HG03060 (cell line): ENCODE data around the gene CEBPB.
A peak's percentile ranks its signal among the peaks of the same experiment; 100 is the strongest.
"Not testable (repeated sequence)": the region's sequence is repeated elsewhere in the genome, so short reads cannot be mapped to it uniquely, and the experiment has no call there.

Experiments used
- ATAC-seq: cut with Tn5 transposase; IDR thresholded peaks from one replicate; pipeline ENCODE4 v1.9.1; 2021; ENCODE audit warnings: low read depth, moderate number of reproducible peaks; ENCODE audit not compliant: unreplicated experiment

CEBPB gene

DNA sequence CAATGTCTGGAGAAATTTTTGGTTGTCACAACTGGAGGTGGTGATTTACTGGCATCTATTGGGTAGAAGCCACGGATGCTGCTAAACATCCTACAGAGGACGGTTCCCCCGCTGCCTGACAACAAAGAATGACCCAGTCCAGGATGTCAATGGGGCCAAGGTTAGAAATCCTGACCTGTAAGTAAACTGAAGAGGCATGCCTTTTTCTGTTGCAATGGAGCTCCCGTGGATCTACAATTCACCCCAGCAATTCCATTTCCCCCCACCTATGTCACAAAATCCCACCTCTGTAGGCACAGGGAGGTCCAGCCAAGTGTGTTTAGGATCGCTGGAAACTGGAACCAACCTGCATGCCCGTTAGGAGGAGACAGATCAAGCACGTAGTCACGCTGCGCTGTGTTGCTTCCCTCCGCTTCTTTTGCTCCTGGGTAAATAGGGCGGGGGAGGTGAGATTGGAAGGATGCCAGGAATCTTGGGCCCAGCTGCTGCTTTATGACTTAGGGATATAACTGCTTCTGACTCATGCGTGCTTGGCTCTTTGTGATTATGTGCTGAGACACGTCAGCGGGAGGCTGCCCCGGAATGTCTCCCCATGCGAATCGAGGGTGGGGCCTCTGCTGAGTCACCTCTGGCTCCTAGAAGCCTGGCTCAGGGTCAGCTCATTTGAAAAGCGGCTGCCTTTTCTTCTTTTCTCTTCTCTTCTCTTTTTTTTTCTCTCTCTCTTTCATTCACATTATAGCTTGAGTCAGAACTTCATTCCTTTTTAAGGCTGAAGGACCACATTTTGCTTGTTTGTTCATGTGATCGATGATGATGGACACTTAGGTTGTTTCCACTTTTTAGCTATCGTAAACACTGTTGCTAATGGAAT, 24.7 kb upstream of the CEBPB start:
- ATAC-seq = peak; percentile 92

GRCh38 chr20:50169329-50169823, 21.3 kb upstream of the CEBPB start:
- ATAC-seq = no peak

- ATAC-seq = no peak
Observed at GRCh38 chr20:50170549-50171220, 19.9 kb upstream of the CEBPB start.

GRCh38 chr20:50172347-50173013, 18.1 kb upstream of the CEBPB start:
- no peak for ATAC-seq

GRCh38 chr20:50174456-50174855, 16.2 kb upstream of the CEBPB start:
- ATAC-seq = no peak

- ATAC-seq = no peak
Observed at GRCh38 chr20:50175938-50176933, 14.4 kb upstream of the CEBPB start.

- not testable (repeated sequence) for ATAC-seq
Observed at GRCh38 chr20:50178672-50179071, 12.0 kb upstream of the CEBPB start.

DNA sequence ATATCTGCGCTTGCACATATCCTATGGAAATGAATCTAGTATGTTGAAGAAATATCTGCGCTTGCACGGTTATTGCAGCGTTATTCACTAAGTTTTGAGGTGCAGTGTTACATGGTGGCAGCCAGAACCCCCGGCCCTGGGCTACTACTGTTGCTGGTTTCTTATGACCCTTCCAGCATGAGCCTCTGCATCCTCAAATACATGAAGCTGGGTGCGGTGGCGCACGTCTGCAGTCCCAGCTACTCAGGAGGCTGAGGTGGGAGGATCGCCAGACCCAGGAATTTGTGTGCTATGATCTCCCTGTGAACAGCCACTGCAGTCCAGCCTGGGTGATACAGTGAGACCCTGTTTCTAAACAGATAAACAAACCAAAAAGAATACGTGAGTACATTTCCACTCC, 9.3 kb upstream of the CEBPB start:
- no peak for ATAC-seq

DNA sequence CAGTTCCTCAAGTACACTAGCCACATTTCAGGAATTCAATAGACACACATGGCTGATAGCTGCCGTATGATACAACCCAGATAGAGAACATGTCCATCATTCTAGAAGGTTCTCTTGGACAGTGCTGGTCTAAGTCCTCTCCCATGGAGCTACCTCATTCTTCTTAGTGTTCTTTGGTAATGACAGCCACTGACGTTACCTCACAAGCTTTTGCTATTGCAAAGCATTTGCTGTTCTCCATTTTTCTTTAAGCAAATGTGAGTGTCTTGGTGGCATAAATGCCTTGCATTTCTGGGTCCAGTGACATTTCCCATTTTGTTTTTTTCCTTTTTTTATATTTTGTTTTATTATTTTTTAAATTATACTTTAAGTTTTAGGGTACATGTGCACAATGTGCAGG, 8.3 kb upstream of the CEBPB start:
- no peak for ATAC-seq

GRCh38 chr20:50185426-50185825, 5.2 kb upstream of the CEBPB start:
- ATAC-seq = no peak

DNA sequence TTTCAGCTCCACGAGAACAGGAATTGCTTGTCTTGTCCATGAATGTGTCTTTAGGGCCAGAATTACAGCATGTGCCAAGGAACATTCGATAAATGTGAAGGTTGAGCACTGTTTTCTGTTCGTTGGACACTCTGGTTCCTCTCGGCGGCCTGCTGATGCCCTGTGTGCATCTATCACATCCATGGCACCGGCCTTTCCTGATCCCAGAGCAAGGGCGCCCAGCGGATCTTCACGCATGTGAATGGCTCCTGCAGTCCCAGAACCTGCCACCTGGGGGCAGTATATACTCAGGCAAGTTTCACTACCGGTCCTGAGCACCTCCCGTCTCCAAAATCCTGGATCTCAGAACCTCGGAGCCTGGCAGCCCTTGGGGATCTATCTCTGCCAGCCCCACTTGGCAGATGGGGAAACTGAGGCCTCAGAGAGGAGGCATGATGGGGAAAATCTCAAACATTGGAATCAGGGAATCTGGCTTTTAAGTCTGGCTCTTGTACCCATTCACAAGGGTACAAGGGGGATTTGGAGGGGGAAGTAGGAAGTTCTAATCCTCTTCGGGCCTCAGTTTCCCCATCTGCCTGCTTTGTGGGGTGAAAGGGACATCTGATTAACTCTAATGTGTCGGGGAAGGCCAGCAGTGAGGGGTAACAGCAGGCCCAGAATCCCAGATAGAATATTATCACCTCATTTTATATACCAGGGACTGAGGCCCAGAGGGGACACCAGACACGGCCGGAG, 4.3 kb upstream of the CEBPB start:
- ATAC-seq = no peak

DNA sequence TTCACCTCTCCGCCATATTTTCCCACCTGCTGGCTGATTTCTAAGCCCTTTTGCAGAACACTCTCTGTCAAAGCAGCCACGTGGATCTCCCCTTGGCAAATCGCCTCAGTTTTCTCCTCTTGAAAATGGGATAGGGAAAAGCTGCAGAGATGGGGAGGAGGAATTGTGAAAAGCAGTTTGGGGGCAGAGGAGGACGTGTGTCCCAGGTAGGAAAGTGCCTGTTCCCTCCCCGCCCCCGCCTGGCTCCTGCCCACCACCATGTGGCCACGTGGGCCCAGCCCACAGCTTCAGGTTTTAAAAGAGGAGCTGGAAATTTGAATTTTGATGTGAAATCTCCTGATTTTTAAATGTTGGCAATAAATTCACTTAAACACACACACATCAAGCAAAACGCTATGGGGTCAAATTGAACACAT, 3.6 kb upstream of the CEBPB start:
- ATAC-seq = no peak

DNA sequence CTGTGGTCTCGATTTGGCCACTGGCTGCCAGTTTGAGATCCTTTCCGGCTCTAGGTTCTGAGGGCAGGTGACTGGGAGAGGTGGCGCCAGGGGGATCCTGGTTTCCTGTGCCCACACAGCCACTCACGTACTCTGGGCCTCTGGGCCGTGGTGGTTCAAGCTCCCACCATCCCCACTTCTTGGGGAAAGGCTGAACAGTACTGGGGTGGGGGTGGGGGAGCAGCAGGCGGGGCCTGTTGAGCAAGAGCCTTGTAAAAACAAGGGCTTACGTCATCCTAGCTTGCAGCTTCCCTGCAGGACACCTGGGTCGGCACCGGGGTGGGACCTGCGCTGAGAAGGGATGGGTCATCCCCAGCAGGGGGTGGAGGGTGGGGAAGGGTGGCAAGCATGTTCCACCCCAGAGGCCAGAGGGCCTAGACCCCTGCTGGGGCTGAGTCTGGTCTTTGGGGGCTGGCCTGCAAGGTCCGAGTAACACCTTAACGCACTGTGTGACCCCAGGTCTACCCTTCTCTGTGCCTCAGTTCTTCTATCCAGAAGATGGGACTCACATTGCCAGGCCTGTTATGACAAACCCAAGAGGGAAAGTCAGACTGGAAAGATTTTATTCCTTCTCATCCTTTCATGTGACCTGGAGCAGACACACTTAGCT, 3.1 kb upstream of the CEBPB start:
- ATAC-seq = no peak

DNA sequence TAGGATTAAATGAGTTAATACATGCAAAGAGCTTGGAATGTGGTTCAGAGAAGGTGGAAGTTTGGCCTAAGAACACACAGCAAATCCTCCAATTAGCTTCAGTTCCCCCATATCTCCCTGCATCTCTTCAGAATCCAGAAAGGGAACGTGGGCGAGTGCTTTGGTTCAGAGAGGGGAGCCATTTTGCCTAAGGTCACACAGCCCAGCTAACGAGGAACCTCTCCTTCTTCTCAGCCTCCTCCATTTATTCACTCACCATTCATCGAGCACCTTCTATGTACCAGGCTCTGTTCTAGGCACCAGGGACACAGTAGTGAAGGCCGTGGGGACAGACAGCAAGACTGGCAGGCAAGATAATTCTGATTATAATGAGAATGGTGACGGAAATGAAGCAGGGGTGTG, 2.3 kb upstream of the CEBPB start:
- ATAC-seq = no peak

DNA sequence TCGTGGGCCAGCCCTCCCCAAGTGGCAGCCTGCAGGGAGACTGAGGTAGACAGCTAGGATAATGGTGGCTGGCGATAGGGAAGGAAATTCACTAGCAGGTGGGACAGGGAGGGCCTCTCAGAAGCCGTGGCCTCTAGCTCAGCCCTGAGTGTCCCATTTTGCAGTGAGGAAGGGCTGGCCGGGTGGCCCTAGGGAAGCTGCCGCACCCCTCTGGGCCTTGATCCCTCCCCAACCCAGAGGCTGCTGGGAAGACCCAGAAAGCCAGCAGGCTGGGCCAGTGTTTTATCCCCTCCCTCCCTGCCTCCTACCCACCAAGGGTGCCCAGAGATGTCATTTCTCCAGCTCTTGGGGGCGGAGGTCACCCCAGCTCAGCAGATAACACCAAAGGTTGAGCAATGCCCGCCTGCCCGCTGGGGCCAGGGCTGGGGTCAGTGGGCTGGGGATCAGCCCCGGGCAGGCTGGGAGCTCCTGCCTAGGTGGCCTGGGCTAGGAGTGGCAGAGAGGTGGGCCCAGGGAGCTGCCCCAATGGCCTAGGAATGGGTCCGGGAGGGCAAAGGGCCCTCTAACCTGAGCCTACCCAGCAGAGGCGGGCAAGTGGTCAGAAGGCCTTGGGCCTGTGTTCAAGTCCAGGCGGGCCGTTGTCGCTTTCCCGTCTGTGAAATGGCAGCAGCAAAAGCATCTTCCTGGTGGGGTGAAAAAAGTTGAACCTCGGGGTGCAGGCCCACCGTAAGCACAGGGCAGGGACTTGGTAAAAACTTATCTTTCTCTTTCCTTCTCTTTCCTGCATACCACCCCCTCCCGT, 1.6 kb upstream of the CEBPB start:
- no peak for ATAC-seq

GRCh38 chr20:50189681-50190250, 864 bp upstream of the CEBPB start:
- ATAC-seq = no peak

DNA sequence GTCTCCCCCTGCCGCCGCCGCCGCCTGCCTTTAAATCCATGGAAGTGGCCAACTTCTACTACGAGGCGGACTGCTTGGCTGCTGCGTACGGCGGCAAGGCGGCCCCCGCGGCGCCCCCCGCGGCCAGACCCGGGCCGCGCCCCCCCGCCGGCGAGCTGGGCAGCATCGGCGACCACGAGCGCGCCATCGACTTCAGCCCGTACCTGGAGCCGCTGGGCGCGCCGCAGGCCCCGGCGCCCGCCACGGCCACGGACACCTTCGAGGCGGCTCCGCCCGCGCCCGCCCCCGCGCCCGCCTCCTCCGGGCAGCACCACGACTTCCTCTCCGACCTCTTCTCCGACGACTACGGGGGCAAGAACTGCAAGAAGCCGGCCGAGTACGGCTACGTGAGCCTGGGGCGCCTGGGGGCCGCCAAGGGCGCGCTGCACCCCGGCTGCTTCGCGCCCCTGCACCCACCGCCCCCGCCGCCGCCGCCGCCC, 474 bp downstream of the CEBPB start:
- ATAC-seq = no peak
